Left cardiac atrium (tissue), 4 donors: ENCODE data around the gene RGS19. TPM values are rescaled to one million over a fixed set of nuclear protein-coding genes. Genes with fewer than 3 reads are reported as not detected.
A peak's percentile ranks its signal among the peaks of the same experiment; 100 is the strongest.

Experiments used
- ATAC-seq, 2 donors: fragments of 200-7000 bp; cut with Tn5 transposase; one replicate each; pipeline ENCODE4 v1.9.1; 2020; ENCODE audit warnings: mild to moderate bottlenecking in 2 of 2, moderate library complexity in 2 of 2
- DNase-seq: peaks from one replicate; pipeline ENCODE4 v3.0.0-alpha.2; 2020
- intact Hi-C, 2 donors: fragments of 100-400 bp; cut with DNase I; formaldehyde crosslinking; loops; one replicate each; pipeline versions ENCODE4 v1.14.1 to v1.15.1; 2022 to 2023
- total RNA-seq, 2 donors: library from RNA; stranded (reverse); fragmentation: NEBNext Ultra II Directional; extraction: Animal tissue kit (Norgen Biotek cat#: 25700); gene quantifications; one replicate each; pipeline ENCODE4 v1.2.1, GENCODE V29; 2021
- donor health status: DM: no; HTN: yes; CAD: no.
- donor health status: DM: no; HTN: yes; CAD: no; lungs with severe emphysema.
- donor health status: DM: yes; HTN: yes; CAD: no.
- donor health status: Dilated cardiomyopathy.

Gene RGS19
- total RNA-seq, 2 donors from 2014 or later: 9.7 to 10.0 TPM

GRCh38 chr20:64080813-64081623, 1.7 kb upstream of the RGS19 start:
- intact Hi-C loops: no loop called here
- DNase-seq (no peak), ATAC-seq (no peak)

- ATAC-seq (no peak), DNase-seq (no peak)
- intact Hi-C loops: no loop called here
These were observed 895 bp upstream of the RGS19 start, which contains the start of gene OPRL1 for GRCh38 chr20:64080013-64080812. Gene OPRL1 (plus strand): TSS chr20:64080082. CDS start chr20:64092721, 12,639 bp downstream.

- no peak for DNase-seq
- no peak for ATAC-seq
- intact Hi-C loops: no loop called here
These were observed 415 bp downstream of the RGS19 start for GRCh38 chr20:64078934-64079272.

- no peak for DNase-seq
- peak in 1 of 2 donors; percentile 4 for ATAC-seq
- intact Hi-C loops: no loop called here
These were observed 1.3 kb downstream of the RGS19 start for GRCh38 chr20:64077876-64078551.

GRCh38 chr20:64077541-64077875, 1.8 kb downstream of the RGS19 start:
- intact Hi-C loops: no loop called here
- DNase-seq (no peak), ATAC-seq (no peak)

- intact Hi-C loops: no loop called here
- ATAC-seq (peak in 1 of 2 donors; percentile 2), DNase-seq (no peak)
These were observed 2.2 kb downstream of the RGS19 start for GRCh38 chr20:64077094-64077493.

GRCh38 chr20:64076061-64076997, 3.0 kb downstream of the RGS19 start:
- intact Hi-C loops: no loop called here
- no peak for DNase-seq
- ATAC-seq: no peak

- ATAC-seq (no peak), DNase-seq (no peak)
- intact Hi-C loops: no loop called here
These were observed 3.8 kb downstream of the RGS19 start for GRCh38 chr20:64075556-64075955.

GRCh38 chr20:64074963-64075362, 4.4 kb downstream of the RGS19 start:
- intact Hi-C loops: no loop called here
- ATAC-seq (no peak), DNase-seq (no peak)

- DNase-seq (no peak), ATAC-seq (no peak)
- intact Hi-C loops: no loop called here
These were observed 5.0 kb downstream of the RGS19 start for GRCh38 chr20:64074184-64074789.

- intact Hi-C loops: no loop called here
- no peak for ATAC-seq
- no peak for DNase-seq
These were observed 5.7 kb downstream of the RGS19 start for GRCh38 chr20:64073476-64074183.

GRCh38 chr20:64072498-64073063, 6.7 kb downstream of the RGS19 start:
- ATAC-seq (no peak), DNase-seq (no peak)

GRCh38 chr20:64071341-64072332, 7.7 kb downstream of the RGS19 start:
- intact Hi-C loops: no loop called here
- no peak for DNase-seq
- no peak for ATAC-seq

More at GRCh38 chr20:64072498-64073063, 6.7 kb downstream of the RGS19 start:
- intact Hi-C loops: no loop called here

GRCh38 chr20:64070244-64070993, 8.9 kb downstream of the RGS19 start:
- no peak for DNase-seq
- intact Hi-C loops: no loop called here
- no peak for ATAC-seq

- ATAC-seq (peak in 1 of 2 donors; percentile 2), DNase-seq (no peak)
- intact Hi-C loops: no loop called here
These were observed 9.6 kb downstream of the RGS19 start for GRCh38 chr20:64069614-64070243.
